GM12891 (cell line): Measurements from ENCODE around the gene HCN2.
"Not testable (repeated sequence)": the region's sequence is repeated elsewhere in the genome, so short reads cannot be mapped to it uniquely, and the experiment has no call there.

Experiments
- DNase-seq: peaks from one replicate; pipeline ENCODE4 v3.0.0; 2011; ENCODE audit warnings: low spot score; ENCODE audit not compliant: insufficient read length
- FAIRE-seq: peaks from 2 replicates; lab custom pipeline; 2011; peaks lifted over from hg19 to GRCh38; lab: Jason Lieb, UNC
- PAX5 ChIP-seq: IDR thresholded peaks from 2 replicates; pipeline ENCODE4 v1.6.1; 2011; ENCODE audit warnings: low read length, moderate library complexity, mild to moderate bottlenecking; ENCODE audit not compliant: insufficient read depth, severe bottlenecking
- POLR2A ChIP-seq: IDR thresholded peaks from 2 replicates; pipeline ENCODE4 v1.6.1; 2011; ENCODE audit warnings: low read depth, low read length, control low read depth
- POLR2AphosphoS5 ChIP-seq: IDR thresholded peaks from 2 replicates; pipeline ENCODE4 v1.6.1; 2011; ENCODE audit warnings: low read depth, low read length, control low read depth
- POU2F2 ChIP-seq: IDR thresholded peaks from 2 replicates; pipeline ENCODE4 v1.6.1; 2011; ENCODE audit warnings: low read depth, mild to moderate bottlenecking, control low read depth, low read length, moderate library complexity
- SPI1 ChIP-seq: IDR thresholded peaks from 2 replicates; pipeline ENCODE4 v1.6.1; 2011; ENCODE audit warnings: low read depth, low read length, control low read depth
- TAF1 ChIP-seq: IDR thresholded peaks from 2 replicates; pipeline ENCODE4 v1.6.1; 2011; ENCODE audit warnings: low read depth, low read length, control low read depth

HCN2 gene

GRCh38 chr19:584240-585001, 5.3 kb upstream of the HCN2 start:
- peak; percentile 91 for DNase-seq
- FAIRE-seq = peak; percentile 82
- peak; percentile 62 for TF ChIP-seq POLR2AphosphoS5
- TF ChIP-seq PAX5 = no peak
- no peak for TF ChIP-seq TAF1
- no peak for TF ChIP-seq SPI1
- peak; percentile 43; the same call in 1 of the 2 replicates for TF ChIP-seq POLR2A

- DNase-seq, FAIRE-seq: not testable (repeated sequence)
Measured at GRCh38 chr19:585146-585545, 4.5 kb upstream of the HCN2 start.

- no peak for FAIRE-seq
- no peak for TF ChIP-seq PAX5
- no peak for TF ChIP-seq SPI1
- TF ChIP-seq TAF1 = no peak
- no peak for TF ChIP-seq POLR2AphosphoS5
- no peak for TF ChIP-seq POU2F2
- TF ChIP-seq POLR2A = no peak; the same call in 1 of the 2 replicates
- no peak for DNase-seq
Measured at GRCh38 chr19:585551-586110, 4.0 kb upstream of the HCN2 start.

GRCh38 chr19:588093-588740, 1.5 kb upstream of the HCN2 start:
- FAIRE-seq (no peak), DNase-seq (peak; percentile 62)
- no peak for TF ChIP-seq PAX5
- no peak for TF ChIP-seq POLR2AphosphoS5
- TF ChIP-seq POLR2A = no peak
- no peak for TF ChIP-seq SPI1
- no peak for TF ChIP-seq POU2F2
- no peak for TF ChIP-seq TAF1

- TF ChIP-seq SPI1 (no peak), POLR2A (no peak), POU2F2 (no peak), TAF1 (no peak), PAX5 (no peak), POLR2AphosphoS5 (no peak)
- no peak for DNase-seq
- FAIRE-seq = no peak
Measured at GRCh38 chr19:588741-589692, 664 bp upstream of the HCN2 start.

- FAIRE-seq = no peak
- no peak for TF ChIP-seq TAF1
- TF ChIP-seq POU2F2 = no peak
- TF ChIP-seq SPI1 = no peak
- no peak for TF ChIP-seq POLR2A
- TF ChIP-seq POLR2AphosphoS5 = no peak
- no peak for TF ChIP-seq PAX5
- DNase-seq = no peak
Measured at GRCh38 chr19:590396-590745, 690 bp downstream of the HCN2 start.

- TF ChIP-seq SPI1 = no peak
- TF ChIP-seq POLR2AphosphoS5 = no peak
- TF ChIP-seq TAF1 = no peak
- no peak for TF ChIP-seq PAX5
- TF ChIP-seq POU2F2 = no peak
- TF ChIP-seq POLR2A = no peak
- no peak for DNase-seq
- FAIRE-seq = no peak
Measured at GRCh38 chr19:590750-591098, 1.0 kb downstream of the HCN2 start.

- TF ChIP-seq PAX5 (no peak), TAF1 (no peak), POU2F2 (no peak), POLR2AphosphoS5 (no peak), POLR2A (no peak), SPI1 (no peak)
- no peak for DNase-seq
- no peak for FAIRE-seq
Measured at GRCh38 chr19:591099-591958, 1.6 kb downstream of the HCN2 start.
